Transverse colon (tissue), 4 donors: ENCODE measurements around the gene PRPS1L1. TPM values are rescaled to one million over a fixed set of nuclear protein-coding genes. Genes with fewer than 3 reads are reported as not detected.
A peak's percentile ranks its signal among the peaks of the same experiment; 100 is the strongest.

Experiments used
- DNase-seq: peaks from one replicate; pipeline ENCODE4 v3.0.0-alpha.2; 2019
- H3K27ac ChIP-seq, 4 donors: fragments of 200-600 bp; sonication (generic); 2 replicates each; pipeline ENCODE4 v1.5.1; 2016 to 2018; ENCODE audit warnings: inconsistent platforms in 4 of 4
- H3K27me3 ChIP-seq: fragments of 200-600 bp; sonication (generic); 2 replicates; pipeline ENCODE4 v1.5.1; 2017; ENCODE audit warnings: inconsistent platforms
- H3K36me3 ChIP-seq, 4 donors: fragments of 200-600 bp; sonication (generic); 2 replicates each; pipeline ENCODE4 v1.5.1; 2017 to 2019; ENCODE audit warnings: inconsistent platforms in 4 of 4
- H3K4me1 ChIP-seq, 4 donors: fragments of 200-600 bp; sonication (generic); 2 replicates each; pipeline ENCODE4 v1.5.1; 2017 to 2020; ENCODE audit warnings: inconsistent platforms in 4 of 4
- H3K4me3 ChIP-seq, 4 donors: fragments of 200-600 bp; sonication (generic); 1 replicate in 1 of 4; 2 replicates in 3 of 4; pipeline versions ENCODE4 v1.5.1 to v1.6.1; 2017 to 2019; ENCODE audit warnings: inconsistent platforms in 4 of 4
- H3K9me3 ChIP-seq, 2 donors: fragments of 200-600 bp; sonication (generic); 2 replicates each; pipeline ENCODE4 v1.5.1; 2017 to 2019; ENCODE audit warnings: inconsistent platforms in 2 of 2
- CTCF ChIP-seq, 5 experiments: fragments of 200-600 bp in 3 of 5; fragments of 450-650 bp in 2 of 5; sonication (generic) in 3 of 5; IDR thresholded peaks; 1 replicate in 2 of 5; 2 replicates in 3 of 5; pipeline ENCODE4 v1.5.1; 2016 to 2017; ENCODE audit warnings: antibody characterized with exemption in 5 of 5, inconsistent platforms in 3 of 5, mild to moderate bottlenecking in 2 of 5, moderate library complexity in 1 of 5
- EP300 ChIP-seq: sonication (generic); formaldehyde crosslinking; IDR thresholded peaks from one replicate; pipeline ENCODE4 v1.6.1; 2017; ENCODE audit warnings: antibody characterized with exemption, low read depth
- POLR2A ChIP-seq: fragments of 450-650 bp; IDR thresholded peaks from one replicate; pipeline ENCODE4 v1.6.1; 2016; ENCODE audit warnings: antibody characterized with exemption, mild to moderate bottlenecking, moderate library complexity
- POLR2AphosphoS5 ChIP-seq, 3 donors: sonication (generic); formaldehyde crosslinking; IDR thresholded peaks; one replicate each; pipeline ENCODE4 v1.6.1; 2016; ENCODE audit warnings: antibody characterized with exemption in 3 of 3
- WGBS, 2 donors: methylation state at CpG; one replicate each; pipeline ENCODE4 v1.1.5; 2018; ENCODE audit warnings: low coverage in 1 of 2; 5-methylcytosine and 5-hydroxymethylcytosine counted together
- in situ Hi-C, 4 donors: fragments of 200-750 bp; cut with MboI; loops; one replicate each; pipeline versions ENCODE4 v1.15.0 to v1.15.1; 2017; ENCODE audit warnings: low sequenced_read_pairs in 3 of 4, low pct_ligation_motif_present in 1 of 4, low pct_unique_long_range_greater_than_20kb in 1 of 4
- intact Hi-C: fragments of 100-400 bp; cut with DNase I; formaldehyde crosslinking; loops from one replicate; pipeline ENCODE4 v1.15.1; 2023; ENCODE audit warnings: low total_unique reads
- total RNA-seq, 4 donors: library from RNA; depleted of rRNA; stranded (reverse); fragments of >200 nt; gene quantifications; one replicate each; pipeline ENCODE4 v1.1.0, GENCODE V29; 2016

Gene PRPS1L1
- total RNA-seq, 4 donors from 2014 or later, result not detected

- in situ Hi-C loops, result no loop called here
- TF ChIP-seq EP300 (no peak), POLR2AphosphoS5 (IDR thresholded peaks at IDR 0.05) (peak in 1 of 3 donors; percentile 28)
- peak overlapping the region; percentile 3 to 87 (median 60) for H3K27ac ChIP-seq
Measured at GRCh38 chr7:17986851-17987250, 40.8 kb downstream of the PRPS1L1 start.

DNA sequence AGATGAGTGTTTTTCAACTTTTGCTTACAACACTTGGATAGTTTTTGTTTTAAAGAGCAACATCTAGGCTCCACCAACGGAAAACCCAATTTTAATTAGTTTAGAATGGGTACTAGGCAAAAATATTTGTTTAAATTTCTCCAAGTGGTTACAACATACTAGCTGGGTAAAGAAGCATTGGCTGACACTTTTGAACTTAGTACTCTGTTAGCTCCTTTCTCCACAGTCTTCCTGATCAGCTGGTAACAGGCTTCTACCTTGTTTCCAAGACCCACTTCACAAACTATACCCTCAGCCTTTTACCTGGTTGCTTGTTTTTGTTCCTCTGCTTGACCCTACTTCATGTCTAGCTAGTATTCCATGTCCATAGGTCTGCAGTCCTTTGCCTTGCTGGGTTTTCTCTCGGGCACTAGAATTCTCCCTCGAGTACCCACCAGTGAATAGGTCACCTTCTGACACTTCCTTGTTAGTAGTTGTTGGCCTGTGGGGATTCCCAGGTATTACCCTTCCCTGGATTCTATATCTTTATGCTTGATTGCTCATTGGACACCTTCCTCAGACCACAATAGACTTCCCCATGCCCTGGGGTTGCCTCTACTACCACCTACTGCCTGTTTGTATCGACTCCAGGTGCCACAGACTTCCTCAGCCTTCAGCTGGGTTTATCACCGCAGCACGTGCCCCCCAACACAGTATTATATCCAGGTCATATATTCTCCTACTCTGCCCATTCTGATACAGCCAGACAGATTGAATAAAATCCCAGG is 42.0 kb downstream of the PRPS1L1 start:
- no peak for TF ChIP-seq POLR2AphosphoS5 (IDR thresholded peaks at IDR 0.05)
- no peak for TF ChIP-seq POLR2A
- TF ChIP-seq CTCF (IDR thresholded peaks at IDR 0.05), result no peak
- TF ChIP-seq EP300, result no peak
- intact Hi-C loops, result no loop called here
- peaks cover 4 to 45% (median 25%) of the 10 kb centered on the region in 4 donors for H3K4me1 ChIP-seq
- H3K27me3 ChIP-seq, result no peaks in the 10 kb centered on the region
- WGBS, 2 donors, result 79 to 90% methylated on average over 6 of the region's 6 CpGs
- in situ Hi-C loops, result no loop called here
- no peak overlapping the region for H3K4me3 ChIP-seq
- H3K9me3 ChIP-seq, result no peaks in the 10 kb centered on the region
- H3K27ac ChIP-seq, result peak overlapping the region; percentile 43 to 87 (median 79)
- H3K36me3 ChIP-seq, result no peaks in the 10 kb centered on the region
- DNase-seq, result no peak

More at GRCh38 chr7:17986851-17987250, 40.8 kb downstream of the PRPS1L1 start:
- Histone ChIP-seq H3K36me3 (no peaks in the 10 kb centered on the region), H3K4me1 (peaks cover 4 to 45% (median 25%) of the 10 kb centered on the region in 4 donors), H3K4me3 (no peak overlapping the region), H3K27me3 (no peaks in the 10 kb centered on the region), H3K9me3 (no peaks in the 10 kb centered on the region)
- WGBS, 2 donors, result 29 to 50% methylated on average over 1 of the region's 1 CpG
- intact Hi-C loops, result no loop called here
- DNase-seq, result no peak

GRCh38 chr7:17984288-17984687 is 43.4 kb downstream of the PRPS1L1 start:
- Histone ChIP-seq H3K27me3 (no peaks in the 10 kb centered on the region), H3K9me3 (no peaks in the 10 kb centered on the region), H3K27ac (peak overlapping the region; percentile 52 to 87 (median 79)), H3K4me3 (peak overlapping the region in 1 of 4 donors; percentile 17), H3K4me1 (peaks cover 4 to 45% (median 25%) of the 10 kb centered on the region in 4 donors), H3K36me3 (no peaks in the 10 kb centered on the region)
- intact Hi-C loops, result no loop called here
- in situ Hi-C loops, result no loop called here
- WGBS, 2 donors, result 33 to 72% methylated on average over 1 of the region's 1 CpG
- peak; percentile 21 for DNase-seq
- no peak for TF ChIP-seq POLR2A
- TF ChIP-seq CTCF (IDR thresholded peaks at IDR 0.05), result peak in 1 of 5 experiments; percentile 11

DNA sequence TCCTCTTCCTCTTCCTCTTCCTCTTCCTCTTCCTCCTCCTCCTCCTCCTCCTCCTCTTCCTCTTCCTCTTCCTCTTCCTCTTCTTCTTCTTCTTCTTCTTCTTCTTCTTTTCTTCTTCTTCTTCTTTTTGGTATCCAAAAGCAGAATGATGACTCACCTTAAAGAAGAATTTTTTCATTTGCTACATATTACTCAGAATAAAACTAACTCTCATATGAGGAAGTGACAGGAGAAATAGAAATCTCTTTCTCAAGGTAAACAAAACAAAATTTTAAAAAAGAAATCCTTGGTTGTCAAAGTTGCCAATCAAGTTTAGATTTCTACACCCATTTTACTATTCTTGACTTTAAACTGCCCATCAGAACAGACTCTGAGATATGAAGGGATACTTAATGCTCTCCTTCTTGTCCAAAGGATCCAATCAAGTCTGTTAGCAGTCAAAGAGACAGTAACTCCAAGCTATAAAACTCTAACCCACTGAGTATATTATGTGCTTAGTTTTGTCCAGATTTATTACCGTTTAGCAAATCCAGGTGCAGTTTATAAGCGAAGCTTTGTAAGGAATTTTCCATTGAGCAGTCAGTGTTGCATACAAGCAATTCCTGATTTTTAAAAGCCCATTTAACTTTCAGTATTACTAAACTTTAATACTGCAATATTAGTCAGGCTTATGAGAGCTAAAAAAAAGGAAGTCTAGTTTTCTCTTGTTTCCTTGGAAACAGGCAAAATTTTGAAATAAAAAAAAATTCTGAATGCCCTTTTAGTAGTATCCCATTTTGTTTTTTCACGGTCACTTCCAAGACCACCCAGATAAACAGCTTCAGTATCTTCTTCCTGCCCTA is 44.2 kb downstream of the PRPS1L1 start:
- intact Hi-C loops, result no loop called here
- peak overlapping the region in 1 of 4 donors; percentile 17 for H3K4me3 ChIP-seq
- no peaks in the 10 kb centered on the region for H3K27me3 ChIP-seq
- H3K27ac ChIP-seq, result peak overlapping the region; percentile 52 to 87 (median 79)
- H3K4me1 ChIP-seq, result peaks cover 4 to 41% (median 25%) of the 10 kb centered on the region in 4 donors
- TF ChIP-seq POLR2A, result no peak
- TF ChIP-seq EP300, result no peak
- no peak for TF ChIP-seq CTCF (IDR thresholded peaks at IDR 0.05)
- no peak for TF ChIP-seq POLR2AphosphoS5 (IDR thresholded peaks at IDR 0.05)
- H3K36me3 ChIP-seq, result no peaks in the 10 kb centered on the region
- in situ Hi-C loops, result no loop called here
- DNase-seq, result no peak
- H3K9me3 ChIP-seq, result no peaks in the 10 kb centered on the region
- 23 to 27% methylated on average over 2 to 3 of the region's 3 CpGs for WGBS, 2 donors
